Measurements from ENCODE around the gene PRDM16. TPM values are rescaled to one million over a fixed set of nuclear protein-coding genes. Genes with fewer than 3 reads are reported as not detected.

Gene PRDM16
- total RNA-seq, 1 experiment from 2014 or later, result 0.17 TPM

DNA sequence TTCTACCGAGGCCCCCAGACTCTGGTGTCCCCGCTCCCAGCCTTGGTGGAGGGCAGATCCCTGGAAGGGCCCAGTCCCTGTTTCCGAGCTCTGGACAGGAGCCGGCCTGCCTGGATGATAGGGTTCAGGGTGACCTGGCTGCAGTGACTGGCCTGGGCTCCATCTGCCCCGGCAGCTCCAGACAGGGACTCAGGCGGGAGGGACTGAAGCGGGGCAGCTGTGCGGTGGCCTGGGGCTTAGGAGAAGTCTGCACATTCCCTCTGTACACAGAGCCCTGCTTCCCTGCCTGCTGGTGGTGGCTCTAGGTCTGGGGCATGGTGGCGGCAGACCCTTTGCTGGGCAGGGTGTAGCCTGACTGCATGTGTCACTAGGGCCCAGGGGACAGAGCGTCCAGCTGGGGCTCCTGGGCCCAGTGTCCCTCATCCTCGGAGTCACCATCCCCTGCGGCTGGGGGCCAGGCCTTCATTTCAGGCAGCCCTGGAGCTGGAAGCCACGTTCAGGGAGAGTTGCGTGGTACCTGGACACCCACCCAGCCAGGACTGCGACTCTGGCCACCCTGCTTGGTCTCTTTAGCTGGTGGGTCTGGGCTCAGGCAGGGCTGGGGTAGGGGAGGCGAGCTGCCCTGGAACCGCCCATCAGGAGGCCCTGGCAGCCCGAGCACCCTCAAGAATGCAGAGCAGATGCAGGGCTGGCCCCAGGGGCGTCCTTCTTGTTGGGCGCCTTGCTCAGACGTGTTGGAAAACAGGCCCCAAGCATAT is 395.1 kb downstream of the PRDM16 start:
- Histone ChIP-seq H2BK20ac (ENCODE audit: low read depth, low read length, poor library complexity, severe bottlenecking) (no peak overlapping the region), H2AFZ (ENCODE audit: low read length) (no peak overlapping the region), H3T11ph (ENCODE audit: low read length) (no peak overlapping the region), H3K27ac (ENCODE audit: insufficient read length, low read depth, low read length) (no peak overlapping the region), H2BK15ac (ENCODE audit: low read depth, low read length) (no peak overlapping the region), H2BK120ac (ENCODE audit: low read depth, low read length, poor library complexity, severe bottlenecking) (no peak overlapping the region), H3K18ac (ENCODE audit: insufficient read length, low read depth, low read length) (no peak overlapping the region), H2BK12ac (ENCODE audit: insufficient read length, low read depth, low read length) (no peak overlapping the region), H3K4me1 (ENCODE audit: insufficient read depth, low read length) (no peaks in the 10 kb centered on the region), H4K5ac (ENCODE audit: insufficient read length, low read depth, low read length) (no peak overlapping the region), H4K20me1 (ENCODE audit: control insufficient read depth, insufficient read depth, insufficient read length) (peaks cover 2% of the 10 kb centered on the region), H3K9ac (ENCODE audit: extremely low read depth, insufficient read length, low read length) (no peak overlapping the region), H4K8ac (replicated peaks; ENCODE audit: insufficient read length, low read depth, low read length) (no peak overlapping the region), H3K56ac (ENCODE audit: insufficient read length, low read depth, low read length) (no peak overlapping the region), H3K79me2 (ENCODE audit: insufficient read depth, low read length) (no peaks in the 10 kb centered on the region), H3K4me2 (ENCODE audit: insufficient read depth, insufficient read length, low read length) (no peak overlapping the region), H3K14ac (ENCODE audit: insufficient read depth, low read length) (no peak overlapping the region), H3K23ac (ENCODE audit: insufficient read length, low read depth, low read length) (no peak overlapping the region), H3K27me3 (ENCODE audit: insufficient read depth, low read length) (no peaks in the 10 kb centered on the region), H2BK5ac (ENCODE audit: insufficient read length, low read length) (no peak overlapping the region), H3K9me3 (ENCODE audit: control insufficient read depth, low read depth, low read length) (no peaks in the 10 kb centered on the region), H2AK5ac (ENCODE audit: insufficient read length, low read length) (no peak overlapping the region), H3K4ac (ENCODE audit: low read depth, low read length) (no peak overlapping the region), H4K91ac (ENCODE audit: insufficient read length, low read depth, low read length) (no peak overlapping the region), H3K23me2 (ENCODE audit: insufficient read length, low read depth, low read length, poor library complexity, severe bottlenecking) (no peaks in the 10 kb centered on the region), H3K79me1 (ENCODE audit: insufficient read depth, low read depth, low read length, poor library complexity, severe bottlenecking) (no peaks in the 10 kb centered on the region)
- Mint-ChIP-seq H3K27me3 (ENCODE audit: low read depth) (no peaks in the 10 kb centered on the region), H3K27ac (no peak overlapping the region), H3K36me3 (ENCODE audit: insufficient read depth in 1 of 3, low read depth in 3 of 3) (peaks cover 0 to 24% (median 6%) of the 10 kb centered on the region in 3 experiments; a peak in 4 of 7 replicates), H3K9me3 (no peaks in the 10 kb centered on the region), H3K4me1 (peaks cover 9 to 12% of the 10 kb centered on the region in 2 experiments; a peak in 3 of 4 replicates), H3K4me3 (no peak overlapping the region)
- no CpG with 5 or more reads among the region's 21 CpGs for WGBS (ENCODE audit: extremely low coverage, insufficient read length, low lambda C conversion rate)
- TF ChIP-seq, protein P1, sequence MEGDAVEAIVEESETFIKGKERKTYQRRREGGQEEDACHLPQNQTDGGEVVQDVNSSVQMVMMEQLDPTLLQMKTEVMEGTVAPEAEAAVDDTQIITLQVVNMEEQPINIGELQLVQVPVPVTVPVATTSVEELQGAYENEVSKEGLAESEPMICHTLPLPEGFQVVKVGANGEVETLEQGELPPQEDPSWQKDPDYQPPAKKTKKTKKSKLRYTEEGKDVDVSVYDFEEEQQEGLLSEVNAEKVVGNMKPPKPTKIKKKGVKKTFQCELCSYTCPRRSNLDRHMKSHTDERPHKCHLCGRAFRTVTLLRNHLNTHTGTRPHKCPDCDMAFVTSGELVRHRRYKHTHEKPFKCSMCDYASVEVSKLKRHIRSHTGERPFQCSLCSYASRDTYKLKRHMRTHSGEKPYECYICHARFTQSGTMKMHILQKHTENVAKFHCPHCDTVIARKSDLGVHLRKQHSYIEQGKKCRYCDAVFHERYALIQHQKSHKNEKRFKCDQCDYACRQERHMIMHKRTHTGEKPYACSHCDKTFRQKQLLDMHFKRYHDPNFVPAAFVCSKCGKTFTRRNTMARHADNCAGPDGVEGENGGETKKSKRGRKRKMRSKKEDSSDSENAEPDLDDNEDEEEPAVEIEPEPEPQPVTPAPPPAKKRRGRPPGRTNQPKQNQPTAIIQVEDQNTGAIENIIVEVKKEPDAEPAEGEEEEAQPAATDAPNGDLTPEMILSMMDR (conservative IDR thresholded peaks at IDR 0.05), result no peak
- DNase-seq, result no peak

Data from H9 (cell line).